ENCODE data around the gene CLASP1.

GRCh38 chr2:121670181-121670580 is 20.9 kb upstream of the CLASP1 start:
- TF ChIP-seq, protein P1, sequence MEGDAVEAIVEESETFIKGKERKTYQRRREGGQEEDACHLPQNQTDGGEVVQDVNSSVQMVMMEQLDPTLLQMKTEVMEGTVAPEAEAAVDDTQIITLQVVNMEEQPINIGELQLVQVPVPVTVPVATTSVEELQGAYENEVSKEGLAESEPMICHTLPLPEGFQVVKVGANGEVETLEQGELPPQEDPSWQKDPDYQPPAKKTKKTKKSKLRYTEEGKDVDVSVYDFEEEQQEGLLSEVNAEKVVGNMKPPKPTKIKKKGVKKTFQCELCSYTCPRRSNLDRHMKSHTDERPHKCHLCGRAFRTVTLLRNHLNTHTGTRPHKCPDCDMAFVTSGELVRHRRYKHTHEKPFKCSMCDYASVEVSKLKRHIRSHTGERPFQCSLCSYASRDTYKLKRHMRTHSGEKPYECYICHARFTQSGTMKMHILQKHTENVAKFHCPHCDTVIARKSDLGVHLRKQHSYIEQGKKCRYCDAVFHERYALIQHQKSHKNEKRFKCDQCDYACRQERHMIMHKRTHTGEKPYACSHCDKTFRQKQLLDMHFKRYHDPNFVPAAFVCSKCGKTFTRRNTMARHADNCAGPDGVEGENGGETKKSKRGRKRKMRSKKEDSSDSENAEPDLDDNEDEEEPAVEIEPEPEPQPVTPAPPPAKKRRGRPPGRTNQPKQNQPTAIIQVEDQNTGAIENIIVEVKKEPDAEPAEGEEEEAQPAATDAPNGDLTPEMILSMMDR (conservative IDR thresholded peaks at IDR 0.05) = no peak
- no peak for TF ChIP-seq ZFX (IDR thresholded peaks at IDR 0.05)
